Thoracic aorta (tissue), 2 donors: ENCODE data around the gene SYCE3. TPM values are rescaled to one million over a fixed set of nuclear protein-coding genes. Genes with fewer than 3 reads are reported as not detected.
A peak's percentile ranks its signal among the peaks of the same experiment; 100 is the strongest.

ENCODE experiments used
- ATAC-seq: fragments of 150-250 bp; one replicate; pipeline ENCODE4 v1.8.0; 2017; ENCODE audit warnings: low read depth; ENCODE audit not compliant: insufficient number of reproducible peaks, low FRiP score
- DNase-seq: peaks from one replicate; pipeline ENCODE4 v3.0.0-alpha.2; 2020; ENCODE audit warnings: low spot score
- H3K27ac ChIP-seq, 2 donors: fragments of 200-600 bp; sonication (generic); 1 replicate in 1 of 2; 2 replicates in 1 of 2; pipeline ENCODE4 v1.5.1; 2016; ENCODE audit warnings: mild to moderate bottlenecking in 2 of 2, moderate library complexity in 2 of 2
- H3K27me3 ChIP-seq: fragments of 200-600 bp; sonication (generic); replicated peaks from 2 replicates; pipeline ENCODE4 v1.6.0; 2016; ENCODE audit warnings: mild to moderate bottlenecking; ENCODE audit not compliant: insufficient read depth
- H3K36me3 ChIP-seq: fragments of 200-600 bp; sonication (generic); one replicate; pipeline ENCODE4 v1.5.1; 2016
- H3K4me1 ChIP-seq, 2 donors: fragments of 200-600 bp; sonication (generic); 1 replicate in 1 of 2; 2 replicates in 1 of 2; pipeline versions ENCODE4 v1.5.1 to v1.6.0; 2016; ENCODE audit warnings: low read depth in 2 of 2, mild to moderate bottlenecking in 1 of 2; ENCODE audit not compliant: control insufficient read depth in 1 of 2
- H3K4me3 ChIP-seq: fragments of 200-600 bp; sonication (generic); 2 replicates; pipeline ENCODE4 v1.5.1; 2016; ENCODE audit warnings: mild to moderate bottlenecking
- H3K9me3 ChIP-seq: fragments of 200-600 bp; sonication (generic); 2 replicates; pipeline ENCODE4 v1.5.1; 2016
- CTCF ChIP-seq: fragments of 200-600 bp; sonication (generic); IDR thresholded peaks from one replicate; pipeline ENCODE4 v1.5.1; 2019; ENCODE audit warnings: antibody characterized with exemption
- total RNA-seq, 2 donors: library from RNA; depleted of rRNA; stranded (reverse); fragments of >200 nt; gene quantifications; one replicate each; pipeline versions ENCODE4 v1.1.0 to v1.2.3, GENCODE V29; 2016

The SYCE3 gene
- total RNA-seq, 2 donors from 2014 or later, result not detected

GRCh38 chr22:50525858-50526107, 36.9 kb downstream of the SYCE3 start:
- Histone ChIP-seq H3K4me3 (peak overlapping the region; percentile 75), H3K27ac (peak overlapping the region; percentile 69 to 75), H3K4me1 (peaks cover 16 to 35% of the 10 kb centered on the region in 2 donors), H3K36me3 (peaks cover 26% of the 10 kb centered on the region), H3K9me3 (no peaks in the 10 kb centered on the region), H3K27me3 (no peaks in the 10 kb centered on the region)
- ATAC-seq (no peak), DNase-seq (no peak)
- no peak for TF ChIP-seq CTCF

GRCh38 chr22:50525104-50525857, 37.4 kb downstream of the SYCE3 start, which contains the start of gene SCO2:
Gene SCO2 (minus strand): TSS chr22:50525598. CDS start chr22:50524411, 1,187 bp downstream.
- peak within 1 kb of the TSS; percentile 75 for H3K4me3 ChIP-seq
- TF ChIP-seq CTCF, result no peak
- H3K27ac ChIP-seq, result peak within 1 kb of the TSS; percentile 69 to 75
- no peaks in the 10 kb centered on the region for H3K27me3 ChIP-seq
- DNase-seq (peak; percentile 82), ATAC-seq (peak; percentile 71)
- H3K9me3 ChIP-seq, result no peaks in the 10 kb centered on the region
- H3K36me3 ChIP-seq, result peaks cover 31% of the 10 kb centered on the region
- H3K4me1 ChIP-seq, result peaks cover 15 to 30% of the 10 kb centered on the region in 2 donors

GRCh38 chr22:50524676-50525103, 38.0 kb downstream of the SYCE3 start:
- H3K4me3 ChIP-seq, result peak overlapping the region; percentile 75
- TF ChIP-seq CTCF, result no peak
- H3K27me3 ChIP-seq, result no peaks in the 10 kb centered on the region
- H3K27ac ChIP-seq, result peak overlapping the region; percentile 69 to 75
- H3K9me3 ChIP-seq, result no peaks in the 10 kb centered on the region
- peaks cover 15 to 25% of the 10 kb centered on the region in 2 donors for H3K4me1 ChIP-seq
- peaks cover 35% of the 10 kb centered on the region for H3K36me3 ChIP-seq
- no peak for ATAC-seq
- DNase-seq, result no peak

- H3K36me3 ChIP-seq, result peaks cover 41% of the 10 kb centered on the region
- H3K4me3 ChIP-seq, result peak overlapping the region; percentile 75
These were observed 38.7 kb downstream of the SYCE3 start for GRCh38 chr22:50523806-50524675.

More at GRCh38 chr22:50523806-50524675, 38.7 kb downstream of the SYCE3 start:
- DNase-seq (no peak), ATAC-seq (no peak)
- Histone ChIP-seq H3K9me3 (no peaks in the 10 kb centered on the region), H3K4me1 (peaks cover 15 to 18% of the 10 kb centered on the region in 2 donors), H3K27me3 (no peaks in the 10 kb centered on the region), H3K27ac (no peak overlapping the region)
- TF ChIP-seq CTCF, result no peak
